Vagina (tissue), 2 donors: ENCODE results near the gene ELMO2.

Experiments
- CTCF ChIP-seq, 3 experiments: fragments of 450-650 bp in 2 of 3; fragments of 200-600 bp in 1 of 3; sonication (generic) in 1 of 3; IDR thresholded peaks; one replicate each; pipeline ENCODE4 v1.5.1; 2017 to 2019; ENCODE audit warnings: antibody characterized with exemption in 3 of 3, mild to moderate bottlenecking in 2 of 3, moderate library complexity in 2 of 3
- POLR2A ChIP-seq, 2 donors: fragments of 450-650 bp; IDR thresholded peaks; one replicate each; pipeline ENCODE4 v1.6.1; 2017; ENCODE audit warnings: antibody characterized with exemption in 2 of 2, mild to moderate bottlenecking in 2 of 2, moderate library complexity in 2 of 2
- POLR2AphosphoS5 ChIP-seq, 2 donors: sonication (generic); formaldehyde crosslinking; IDR thresholded peaks; one replicate each; pipeline ENCODE4 v1.9.0; 2017; ENCODE audit warnings: antibody characterized with exemption in 2 of 2, mild to moderate bottlenecking in 2 of 2, low read depth in 1 of 2; ENCODE audit not compliant: insufficient read depth in 1 of 2

- TF ChIP-seq CTCF (IDR thresholded peaks at IDR 0.05) (no peak), POLR2A (IDR thresholded peaks at IDR 0.05) (no peak), POLR2AphosphoS5 (IDR thresholded peaks at IDR 0.05; ENCODE audit: insufficient read depth in 1 of 2, low read depth in 1 of 2) (no peak)
Observed at GRCh38 chr20:46367967-46368901, 38.2 kb downstream of the ELMO2 start.
